Lower lobe of right lung (tissue), 2 donors: ENCODE results near the gene ZBED4. TPM values are rescaled to one million over a fixed set of nuclear protein-coding genes. Genes with fewer than 3 reads are reported as not detected.

Source experiments
- ATAC-seq, 2 donors: fragments of 200-7000 bp; cut with Tn5 transposase; one replicate each; pipeline ENCODE4 v1.9.1; 2020 to 2022; ENCODE audit warnings: mild to moderate bottlenecking in 2 of 2, moderate library complexity in 2 of 2
- DNase-seq: peaks from one replicate; pipeline ENCODE4 v3.0.0-alpha.2; 2020
- H3K27ac ChIP-seq: fragments of 200-600 bp; one replicate; pipeline ENCODE4 v1.8.0; 2022
- H3K27me3 ChIP-seq: fragments of 200-600 bp; one replicate; pipeline ENCODE4 v1.8.0; 2022; ENCODE audit warnings: low read depth
- H3K36me3 ChIP-seq: fragments of 200-600 bp; one replicate; pipeline ENCODE4 v1.8.0; 2022; ENCODE audit warnings: mild to moderate bottlenecking
- H3K4me1 ChIP-seq: fragments of 200-600 bp; one replicate; pipeline ENCODE4 v1.8.0; 2022
- H3K4me3 ChIP-seq: fragments of 200-600 bp; one replicate; pipeline ENCODE4 v1.8.0; 2022; ENCODE audit warnings: mild to moderate bottlenecking
- H3K9me3 ChIP-seq: fragments of 200-600 bp; one replicate; pipeline ENCODE4 v1.8.0; 2022
- CTCF ChIP-seq: fragments of 200-600 bp; IDR thresholded peaks from one replicate; pipeline ENCODE4 v1.8.0; 2022; ENCODE audit warnings: antibody characterized with exemption, mild to moderate bottlenecking
- intact Hi-C: fragments of 100-400 bp; cut with DNase I; formaldehyde crosslinking; loops from one replicate; pipeline ENCODE4 v1.11.0; 2022
- total RNA-seq: library from RNA; stranded (reverse); fragmentation: NEBNext Ultra II Directional; extraction: Animal tissue kit (Norgen Biotek cat#: 25700); gene quantifications from one replicate; pipeline ENCODE4 v1.2.1, GENCODE V29; 2021
- donor health status: DM: no; HTN: yes; CAD: no; lungs with severe emphysema.

Gene ZBED4
- total RNA-seq, 1 donor from 2014 or later: 12.7 TPM

GRCh38 chr22:49856343-49856742 lies 2.7 kb downstream of the ZBED4 start:
- ATAC-seq: no peak
- Histone ChIP-seq H3K36me3 (no peaks in the 10 kb centered on the region), H3K27ac (no peak overlapping the region), H3K27me3 (no peaks in the 10 kb centered on the region), H3K9me3 (no peaks in the 10 kb centered on the region), H3K4me3 (no peak overlapping the region), H3K4me1 (peaks cover 26% of the 10 kb centered on the region)
- no peak for DNase-seq
- TF ChIP-seq CTCF: no peak
- intact Hi-C loops: no loop called here

- no peak for ATAC-seq
These were observed 3.3 kb downstream of the ZBED4 start for GRCh38 chr22:49856766-49857618.

DNA sequence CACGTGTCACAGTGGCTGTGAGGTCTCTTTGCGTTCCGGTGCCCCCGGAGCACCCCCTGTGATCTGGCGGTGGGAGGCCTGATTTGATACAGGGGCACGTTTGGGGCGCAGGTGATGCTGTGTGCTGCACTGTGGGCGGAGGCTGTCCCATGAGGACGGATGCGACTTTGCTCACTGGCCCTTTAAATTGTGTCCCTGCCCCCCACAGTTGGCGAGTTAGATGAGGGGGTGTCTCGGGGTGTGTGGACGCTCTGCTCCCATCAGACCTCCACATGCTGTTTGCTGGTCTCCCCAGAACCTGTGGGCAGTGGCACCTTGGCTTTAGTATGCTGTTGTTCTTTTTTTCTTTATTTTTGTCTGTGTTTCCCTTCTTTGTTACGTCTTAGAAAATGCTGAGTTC lies 5.2 kb downstream of the ZBED4 start:
- intact Hi-C loops: no loop called here
- no peak for TF ChIP-seq CTCF

More at GRCh38 chr22:49856766-49857618, 3.3 kb downstream of the ZBED4 start:
- Histone ChIP-seq H3K4me3 (no peak overlapping the region), H3K36me3 (no peaks in the 10 kb centered on the region), H3K27me3 (no peaks in the 10 kb centered on the region), H3K4me1 (peaks cover 28% of the 10 kb centered on the region), H3K9me3 (no peaks in the 10 kb centered on the region), H3K27ac (no peak overlapping the region)
- DNase-seq: no peak
- intact Hi-C loops: no loop called here
- no peak for TF ChIP-seq CTCF

GRCh38 chr22:49861642-49862495 lies 8.2 kb downstream of the ZBED4 start:
- H3K27ac ChIP-seq: no peak overlapping the region

More for the DNA sequence above, 5.2 kb downstream of the ZBED4 start:
- no peaks in the 10 kb centered on the region for H3K36me3 ChIP-seq
- no peak for ATAC-seq
- no peaks in the 10 kb centered on the region for H3K9me3 ChIP-seq
- no peak for DNase-seq
- H3K27ac ChIP-seq: no peak overlapping the region
- H3K4me1 ChIP-seq: peaks cover 30% of the 10 kb centered on the region
- no peak overlapping the region for H3K4me3 ChIP-seq
- H3K27me3 ChIP-seq: no peaks in the 10 kb centered on the region

DNA sequence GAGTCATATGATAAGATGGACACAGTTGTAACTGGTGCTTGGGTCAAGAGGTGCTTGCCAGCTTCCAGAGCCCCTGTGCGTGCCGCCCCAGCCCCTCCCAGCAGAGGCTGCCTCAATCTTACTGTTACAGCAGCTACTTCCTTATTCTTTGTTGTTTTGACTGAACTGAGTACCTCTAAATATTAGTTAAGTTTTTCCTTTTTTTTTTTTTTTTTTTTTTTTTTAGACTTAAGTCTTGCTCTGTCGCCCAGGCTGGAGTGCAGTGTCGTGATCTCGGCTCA lies 8.8 kb downstream of the ZBED4 start:
- ATAC-seq: peak; percentile 77 to 78
- no peak for TF ChIP-seq CTCF
- Histone ChIP-seq H3K27ac (no peak overlapping the region), H3K36me3 (no peaks in the 10 kb centered on the region), H3K27me3 (no peaks in the 10 kb centered on the region), H3K4me1 (peaks cover 10% of the 10 kb centered on the region), H3K9me3 (peaks cover 19% of the 10 kb centered on the region), H3K4me3 (no peak overlapping the region)
- DNase-seq: no peak
- intact Hi-C loops: no loop called here

More at GRCh38 chr22:49861642-49862495, 8.2 kb downstream of the ZBED4 start:
- ATAC-seq (peak; percentile 28 to 34), DNase-seq (no peak)
- no peaks in the 10 kb centered on the region for H3K27me3 ChIP-seq
- no peak for TF ChIP-seq CTCF
- H3K9me3 ChIP-seq: peaks cover 16% of the 10 kb centered on the region
- intact Hi-C loops: no loop called here
- no peak overlapping the region for H3K4me3 ChIP-seq
- peaks cover 10% of the 10 kb centered on the region for H3K4me1 ChIP-seq
- H3K36me3 ChIP-seq: no peaks in the 10 kb centered on the region
